ENCODE data around the gene RFPL1. TPM values are rescaled to one million over a fixed set of nuclear protein-coding genes. Genes with fewer than 3 reads are reported as not detected.

The RFPL1 gene
- total RNA-seq, 4 donors from 2014 or later, result not detected

DNA sequence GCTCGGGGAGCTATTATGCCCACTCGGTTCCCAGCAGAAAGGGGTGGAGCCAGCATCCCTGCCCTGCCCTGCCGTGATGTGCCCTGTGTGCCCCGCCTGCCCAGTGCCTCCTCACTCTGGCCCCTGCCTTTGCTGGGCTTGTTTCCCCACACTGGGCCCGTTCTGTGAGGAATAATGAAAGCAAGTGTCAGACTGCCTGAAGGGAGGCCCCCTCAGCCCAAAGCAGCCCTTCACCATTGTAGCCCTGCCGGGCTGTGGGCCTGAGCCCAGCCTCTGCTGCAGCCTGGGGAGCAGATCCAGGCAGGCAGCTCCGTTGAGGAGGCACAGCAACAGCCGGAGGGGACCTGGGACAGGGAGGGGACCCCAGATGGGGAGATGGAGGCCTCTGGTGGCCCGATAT is 21.4 kb downstream of the RFPL1 start:
- Histone ChIP-seq H3K4me1 (no peaks in the 10 kb centered on the region), H3K9me3 (no peaks in the 10 kb centered on the region), H3K36me3 (no peaks in the 10 kb centered on the region), H3K27ac (no peak overlapping the region), H3K4me3 (no peak overlapping the region), H3K27me3 (peaks cover 17% of the 10 kb centered on the region)
- 46% methylated on average over 4 of the region's 9 CpGs; no CpG with 5 or more reads in 1 of the 2 donors for WGBS, 2 donors (ENCODE audit: low coverage in 1 of 2)
- ATAC-seq, result no peak
- TF ChIP-seq POLR2A (IDR thresholded peaks at IDR 0.05) (no peak), POLR2AphosphoS5 (IDR thresholded peaks at IDR 0.05) (no peak), EP300 (IDR thresholded peaks at IDR 0.05) (no peak)
- TF ChIP-seq, protein P1, sequence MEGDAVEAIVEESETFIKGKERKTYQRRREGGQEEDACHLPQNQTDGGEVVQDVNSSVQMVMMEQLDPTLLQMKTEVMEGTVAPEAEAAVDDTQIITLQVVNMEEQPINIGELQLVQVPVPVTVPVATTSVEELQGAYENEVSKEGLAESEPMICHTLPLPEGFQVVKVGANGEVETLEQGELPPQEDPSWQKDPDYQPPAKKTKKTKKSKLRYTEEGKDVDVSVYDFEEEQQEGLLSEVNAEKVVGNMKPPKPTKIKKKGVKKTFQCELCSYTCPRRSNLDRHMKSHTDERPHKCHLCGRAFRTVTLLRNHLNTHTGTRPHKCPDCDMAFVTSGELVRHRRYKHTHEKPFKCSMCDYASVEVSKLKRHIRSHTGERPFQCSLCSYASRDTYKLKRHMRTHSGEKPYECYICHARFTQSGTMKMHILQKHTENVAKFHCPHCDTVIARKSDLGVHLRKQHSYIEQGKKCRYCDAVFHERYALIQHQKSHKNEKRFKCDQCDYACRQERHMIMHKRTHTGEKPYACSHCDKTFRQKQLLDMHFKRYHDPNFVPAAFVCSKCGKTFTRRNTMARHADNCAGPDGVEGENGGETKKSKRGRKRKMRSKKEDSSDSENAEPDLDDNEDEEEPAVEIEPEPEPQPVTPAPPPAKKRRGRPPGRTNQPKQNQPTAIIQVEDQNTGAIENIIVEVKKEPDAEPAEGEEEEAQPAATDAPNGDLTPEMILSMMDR (IDR thresholded peaks at IDR 0.05), result no peak

DNA sequence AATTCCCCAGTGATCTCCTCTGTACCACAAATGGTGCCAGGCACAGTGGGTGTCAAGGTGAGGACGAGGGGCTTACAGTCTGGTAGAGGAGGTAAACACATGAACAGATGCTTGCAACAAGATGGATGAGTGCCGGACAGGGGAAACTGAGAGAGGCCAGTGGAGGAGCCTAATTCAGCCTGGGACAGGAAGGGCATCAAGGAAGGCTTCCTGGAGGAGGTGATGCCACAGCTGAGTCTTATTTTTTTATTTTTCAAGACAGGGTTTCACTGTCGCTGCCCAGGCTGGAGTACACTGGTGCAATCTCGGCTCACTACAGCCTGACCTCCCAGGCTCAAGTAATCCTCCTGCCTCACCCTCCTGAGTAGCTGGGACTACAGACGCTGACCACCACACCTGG is 22.9 kb downstream of the RFPL1 start:
- H3K4me1 ChIP-seq, result no peaks in the 10 kb centered on the region
- H3K4me3 ChIP-seq, result no peak overlapping the region
- TF ChIP-seq POLR2AphosphoS5 (IDR thresholded peaks at IDR 0.05) (no peak), EP300 (IDR thresholded peaks at IDR 0.05) (no peak), POLR2A (IDR thresholded peaks at IDR 0.05) (no peak)
- TF ChIP-seq, protein P1 (IDR thresholded peaks at IDR 0.05), result no peak
- no peaks in the 10 kb centered on the region for H3K36me3 ChIP-seq
- H3K27me3 ChIP-seq, result peaks cover 17% of the 10 kb centered on the region
- H3K27ac ChIP-seq, result no peak overlapping the region
- ATAC-seq, result no peak
- 81% methylated on average over 4 to 5 of the region's 5 CpGs for WGBS, 2 donors (ENCODE audit: low coverage in 1 of 2)
- no peaks in the 10 kb centered on the region for H3K9me3 ChIP-seq

DNA sequence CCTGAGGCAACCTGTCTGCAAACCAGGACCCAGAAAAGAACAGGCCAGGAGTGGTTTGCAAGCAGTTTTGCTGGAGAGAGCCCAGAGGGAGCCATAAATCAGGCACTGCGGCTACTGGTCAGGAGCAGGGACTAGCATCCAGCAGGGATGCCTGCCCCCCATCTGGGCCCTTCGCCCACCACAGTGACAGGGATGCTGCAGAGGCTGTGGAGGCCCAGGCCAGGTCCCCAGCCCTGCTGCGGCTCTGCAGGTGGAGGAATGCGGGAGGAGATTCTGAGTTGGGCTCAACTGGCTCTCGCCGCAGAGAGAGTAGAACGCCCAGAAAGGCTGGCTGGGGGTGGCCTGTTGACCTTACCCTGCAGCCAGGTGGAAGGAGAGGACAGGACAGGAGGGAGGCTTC is 25.2 kb downstream of the RFPL1 start:
- no peaks in the 10 kb centered on the region for H3K9me3 ChIP-seq
- H3K27ac ChIP-seq, result no peak overlapping the region
- ATAC-seq, result no peak
- peaks cover 27% of the 10 kb centered on the region for H3K27me3 ChIP-seq
- H3K36me3 ChIP-seq, result no peaks in the 10 kb centered on the region
- 65 to 93% methylated on average over 3 of the region's 7 CpGs for WGBS, 2 donors (ENCODE audit: low coverage in 1 of 2)
- no peak overlapping the region for H3K4me3 ChIP-seq
- TF ChIP-seq POLR2A (IDR thresholded peaks at IDR 0.05), result no peak
- TF ChIP-seq, protein P1 (IDR thresholded peaks at IDR 0.05), result no peak
- no peak for TF ChIP-seq POLR2AphosphoS5 (IDR thresholded peaks at IDR 0.05)
- TF ChIP-seq EP300 (IDR thresholded peaks at IDR 0.05), result no peak
- H3K4me1 ChIP-seq, result no peaks in the 10 kb centered on the region

DNA sequence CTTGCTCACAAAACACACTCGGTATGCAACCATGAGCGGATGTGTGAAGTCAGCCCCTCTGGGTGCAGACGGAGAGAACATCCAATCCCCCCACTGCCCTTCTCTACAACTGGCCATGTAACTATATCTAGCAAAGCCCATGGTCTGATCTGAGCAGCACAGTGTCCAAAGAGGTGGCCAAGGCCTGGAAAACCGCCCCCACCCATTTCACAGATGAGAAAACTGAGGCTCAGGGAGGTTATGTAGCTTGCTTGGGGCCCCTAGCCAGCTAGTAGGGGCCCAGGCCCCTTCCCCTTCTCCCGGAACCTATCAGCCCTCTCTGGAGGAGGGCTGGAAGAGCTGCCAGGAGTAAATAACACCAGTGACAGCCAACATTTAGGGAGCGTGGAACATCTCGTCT is 26.2 kb downstream of the RFPL1 start:
- 62 to 79% methylated on average over 3 to 7 of the region's 7 CpGs for WGBS, 2 donors (ENCODE audit: low coverage in 1 of 2)
- no peaks in the 10 kb centered on the region for H3K4me1 ChIP-seq
- H3K4me3 ChIP-seq, result no peak overlapping the region
- peaks cover 34% of the 10 kb centered on the region for H3K27me3 ChIP-seq
- no peak overlapping the region for H3K27ac ChIP-seq
- H3K36me3 ChIP-seq, result no peaks in the 10 kb centered on the region
- no peak for TF ChIP-seq POLR2A (IDR thresholded peaks at IDR 0.05)
- no peak for TF ChIP-seq POLR2AphosphoS5 (IDR thresholded peaks at IDR 0.05)
- TF ChIP-seq, protein P1 (IDR thresholded peaks at IDR 0.05), result no peak
- no peak for TF ChIP-seq EP300 (IDR thresholded peaks at IDR 0.05)
- no peak for ATAC-seq
- no peaks in the 10 kb centered on the region for H3K9me3 ChIP-seq

DNA sequence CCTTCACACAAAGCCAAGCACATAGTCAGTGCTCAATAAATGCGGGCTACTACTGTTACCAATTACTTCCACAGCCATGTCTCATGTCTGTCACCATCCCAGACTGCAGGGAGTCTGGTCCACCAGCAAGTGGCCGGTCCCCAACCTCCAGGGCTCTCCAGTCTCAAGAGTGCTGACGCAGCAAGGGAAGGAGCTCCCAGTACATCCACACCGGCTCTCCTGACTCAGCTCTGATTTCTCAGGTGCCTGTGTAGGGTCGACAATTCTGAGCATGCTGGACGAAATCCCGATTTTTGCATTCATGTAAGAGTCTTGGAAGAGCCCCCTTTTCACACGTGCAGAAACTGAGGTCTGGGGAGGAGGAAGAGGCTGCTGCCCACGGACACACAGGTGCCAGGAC is 31.4 kb downstream of the RFPL1 start:
- peaks cover 0 to 9% (median 6%) of the 10 kb centered on the region in 3 donors for H3K4me1 ChIP-seq
- no peak for ATAC-seq
- 0% methylated on average over 1 of the region's 9 CpGs; no CpG with 5 or more reads in 1 of the 2 donors for WGBS, 2 donors (ENCODE audit: low coverage in 1 of 2)
- H3K4me3 ChIP-seq, result peak overlapping the region in 1 of 2 donors; percentile 40
- no peaks in the 10 kb centered on the region for H3K9me3 ChIP-seq
- H3K36me3 ChIP-seq, result no peaks in the 10 kb centered on the region
- peaks cover 68% of the 10 kb centered on the region for H3K27me3 ChIP-seq
- TF ChIP-seq EP300 (IDR thresholded peaks at IDR 0.05), result no peak
- no peak for TF ChIP-seq POLR2A (IDR thresholded peaks at IDR 0.05)
- TF ChIP-seq, protein P1 (IDR thresholded peaks at IDR 0.05), result no peak
- TF ChIP-seq POLR2AphosphoS5 (IDR thresholded peaks at IDR 0.05), result no peak
- H3K27ac ChIP-seq, result no peak overlapping the region

Data from gastroesophageal sphincter (tissue), 4 donors.